GM21515 (cell line): ENCODE measurements around the gene REV3L.

Experiments
- ATAC-seq: cut with Tn5 transposase; IDR thresholded peaks from one replicate; pipeline ENCODE4 v1.9.1; 2021; ENCODE audit not compliant: unreplicated experiment

REV3L gene

DNA sequence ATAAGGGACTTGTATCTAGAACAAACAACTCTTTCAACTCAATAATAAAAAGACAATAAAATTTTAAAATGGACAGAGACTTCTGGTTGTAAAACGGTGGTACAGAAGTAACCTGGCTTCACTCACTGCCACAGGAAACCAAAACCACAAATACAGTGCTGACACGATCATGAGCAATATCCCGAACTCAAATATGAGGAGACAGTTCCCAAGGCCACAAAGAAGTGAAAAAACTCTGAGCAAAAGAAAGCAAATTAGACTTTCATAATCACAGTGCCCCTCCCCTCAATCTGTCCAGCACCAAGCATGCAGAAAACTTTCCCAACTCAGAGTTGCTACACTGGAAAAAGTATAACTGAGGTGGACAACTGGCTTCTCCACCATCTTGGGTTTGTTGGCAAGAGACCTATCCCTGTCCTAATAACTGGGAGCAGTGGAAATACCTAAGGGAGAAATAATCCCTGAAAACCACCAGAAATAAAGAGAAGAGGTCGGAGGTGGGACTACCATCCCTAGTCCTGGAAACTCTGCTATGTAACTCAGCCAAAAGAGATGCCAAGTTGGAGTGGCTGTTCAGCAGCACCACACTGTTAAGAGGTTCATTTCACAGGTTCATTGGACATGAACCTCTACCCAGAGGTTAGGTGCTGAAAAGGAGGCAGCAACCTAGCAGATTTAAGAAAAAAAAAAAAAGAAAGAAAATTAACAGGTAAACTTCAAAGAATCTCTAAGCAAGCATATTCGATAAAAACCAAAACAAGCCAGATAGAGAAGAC is 55.5 kb downstream of the REV3L start:
- peak; percentile 59 for ATAC-seq

- no peak for ATAC-seq
Measured at GRCh38 chr6:111423960-111424846, 58.8 kb downstream of the REV3L start.

GRCh38 chr6:111423055-111423633 is 59.9 kb downstream of the REV3L start:
- no peak for ATAC-seq

- ATAC-seq, result no peak
Measured at GRCh38 chr6:111418971-111419693, 63.9 kb downstream of the REV3L start.

DNA sequence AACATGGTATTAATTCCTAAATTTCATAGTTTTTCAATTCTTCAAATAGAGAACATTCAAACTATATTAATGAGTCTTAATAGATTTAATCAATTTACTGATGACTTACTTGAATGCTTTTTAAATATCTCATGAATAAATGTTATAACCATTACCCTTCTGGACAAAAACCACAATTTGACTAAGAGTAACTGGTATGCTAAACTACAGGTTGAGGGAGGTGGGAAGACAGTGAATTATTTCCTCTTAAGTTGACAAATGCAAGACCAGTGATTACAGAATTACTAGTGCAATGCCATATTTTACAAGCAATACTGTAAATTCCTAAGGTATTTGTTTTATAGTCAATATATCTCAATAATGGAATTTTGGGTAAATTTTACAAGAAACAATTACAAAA is 65.1 kb downstream of the REV3L start:
- no peak for ATAC-seq

DNA sequence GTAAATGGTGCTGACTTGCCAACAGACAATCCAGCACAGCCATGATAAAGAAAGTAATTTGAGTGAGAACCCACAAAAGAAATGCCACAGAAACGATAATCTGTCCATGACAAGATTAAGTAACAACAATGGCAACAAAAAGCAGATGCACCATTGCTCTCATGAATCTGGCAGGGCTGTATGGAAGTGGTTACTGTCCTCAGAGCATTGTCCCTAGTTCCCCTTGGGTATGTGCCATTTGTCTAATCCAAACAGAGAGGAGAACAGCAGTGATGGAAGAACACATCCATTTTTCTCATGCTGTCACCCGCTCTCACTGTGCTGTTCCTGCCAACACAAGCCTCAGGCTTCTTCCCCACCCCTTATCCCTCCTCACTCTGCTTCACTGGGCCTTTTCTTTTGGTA is 65.8 kb downstream of the REV3L start:
- no peak for ATAC-seq

DNA sequence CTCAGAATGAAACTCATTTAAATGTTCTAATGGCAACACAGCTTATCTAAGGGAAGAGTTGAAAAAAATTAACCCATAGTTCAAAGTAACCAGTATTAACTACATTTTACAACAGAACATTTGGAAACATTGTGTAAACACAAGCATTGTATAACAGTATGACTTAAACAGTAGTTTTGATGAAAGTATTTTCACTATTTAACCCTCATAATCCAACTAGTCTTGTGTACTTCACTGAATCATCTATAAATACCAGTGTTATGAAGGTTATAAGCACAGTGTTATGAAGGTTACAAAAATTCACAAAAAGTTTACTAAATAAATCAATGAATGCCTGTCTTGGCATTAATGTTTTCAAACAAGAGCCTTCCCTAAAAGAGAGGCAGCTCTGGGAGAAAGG is 66.5 kb downstream of the REV3L start:
- no peak for ATAC-seq

DNA sequence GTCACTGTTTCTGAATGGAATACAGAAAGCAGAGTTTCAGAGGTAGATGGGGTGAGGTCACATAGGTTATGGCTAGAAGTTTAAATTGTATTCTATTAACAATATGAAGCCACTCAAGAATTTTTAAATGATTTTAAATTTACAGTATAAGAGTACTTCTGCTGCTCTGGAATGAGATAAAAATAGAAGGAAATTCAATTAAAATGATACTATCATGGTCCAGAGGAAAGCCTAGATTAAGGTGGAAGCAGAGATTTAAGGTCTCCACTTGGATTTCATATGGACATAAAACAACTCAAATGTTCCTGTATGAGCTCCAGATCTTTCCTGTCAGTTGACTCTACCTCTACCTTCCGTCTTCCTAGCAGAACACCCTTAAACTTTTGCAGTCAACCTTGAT is 68.6 kb downstream of the REV3L start:
- no peak for ATAC-seq

- ATAC-seq, result peak; percentile 60
Measured at GRCh38 chr6:111411978-111412566, 70.9 kb downstream of the REV3L start.

- no peak for ATAC-seq
Measured at GRCh38 chr6:111411046-111411445, 72.0 kb downstream of the REV3L start.

- no peak for ATAC-seq
Measured at GRCh38 chr6:111410371-111410770, 72.6 kb downstream of the REV3L start.

DNA sequence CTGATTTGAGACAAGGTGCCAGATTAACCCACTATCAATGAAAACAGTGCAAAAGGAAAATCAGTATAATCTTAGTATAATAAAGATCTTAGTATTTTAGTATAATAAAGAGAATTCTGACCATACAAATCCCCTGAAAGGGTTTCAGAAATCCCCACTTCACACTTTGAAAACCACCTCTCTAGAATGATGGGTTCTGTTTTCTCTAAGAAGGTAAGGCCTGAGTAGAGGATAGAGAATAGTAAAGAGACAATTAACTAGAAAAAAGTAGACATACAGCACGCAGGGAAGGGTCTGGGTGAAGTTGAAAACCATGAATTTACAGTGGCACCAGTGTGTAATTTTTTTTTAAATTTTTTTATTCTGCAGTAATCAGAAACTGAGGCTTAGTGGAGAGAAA is 73.6 kb downstream of the REV3L start:
- no peak for ATAC-seq

- no peak for ATAC-seq
Measured at GRCh38 chr6:111407686-111408085, 75.3 kb downstream of the REV3L start.

- ATAC-seq, result peak; percentile 98
Measured at GRCh38 chr6:111406200-111406721, 76.8 kb downstream of the REV3L start.

- no peak for ATAC-seq
Measured at GRCh38 chr6:111403388-111403787, 79.6 kb downstream of the REV3L start.

- no peak for ATAC-seq
Measured at GRCh38 chr6:111399626-111400025, 83.4 kb downstream of the REV3L start.

GRCh38 chr6:111388681-111389080 is 94.3 kb downstream of the REV3L start:
- ATAC-seq, result no peak

DNA sequence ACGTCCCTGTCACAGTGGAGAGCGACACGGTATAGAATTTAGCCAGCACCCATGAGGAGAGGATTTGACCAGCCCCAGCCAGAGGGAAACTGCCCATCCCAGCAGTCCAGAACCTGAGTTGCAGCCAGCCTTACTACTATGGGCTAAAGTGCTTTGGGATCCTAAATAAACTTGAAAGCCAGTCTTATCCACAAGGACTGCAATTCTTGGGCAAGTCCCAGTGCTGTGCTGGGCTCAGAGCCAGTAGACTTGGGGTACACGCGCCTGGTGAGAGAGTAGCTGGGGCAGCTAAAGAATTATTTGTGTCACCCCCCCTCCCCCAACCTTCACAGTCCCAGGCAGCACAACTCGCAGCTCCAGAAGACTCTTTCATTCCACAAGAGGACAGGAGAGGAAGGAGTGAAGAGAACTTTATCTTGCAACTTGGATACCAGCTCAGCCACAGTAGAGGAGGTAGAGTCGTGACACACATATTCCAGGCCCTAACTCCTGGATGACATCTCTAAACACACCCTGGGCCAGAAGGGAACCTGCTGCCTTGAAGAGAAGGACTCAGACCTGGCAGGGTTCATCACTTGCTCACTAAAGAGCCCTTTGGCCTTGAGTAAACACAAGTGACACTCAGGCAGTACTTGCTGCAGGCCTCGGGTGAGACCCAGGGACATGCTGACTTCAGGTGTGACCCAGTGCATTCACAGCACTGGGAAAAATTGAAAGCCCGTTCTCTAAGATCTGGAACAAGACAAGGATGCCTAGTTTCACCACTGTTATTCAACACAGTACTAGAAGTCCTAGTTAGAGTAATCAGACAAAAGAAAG is 100.3 kb downstream of the REV3L start:
- ATAC-seq, result no peak

DNA sequence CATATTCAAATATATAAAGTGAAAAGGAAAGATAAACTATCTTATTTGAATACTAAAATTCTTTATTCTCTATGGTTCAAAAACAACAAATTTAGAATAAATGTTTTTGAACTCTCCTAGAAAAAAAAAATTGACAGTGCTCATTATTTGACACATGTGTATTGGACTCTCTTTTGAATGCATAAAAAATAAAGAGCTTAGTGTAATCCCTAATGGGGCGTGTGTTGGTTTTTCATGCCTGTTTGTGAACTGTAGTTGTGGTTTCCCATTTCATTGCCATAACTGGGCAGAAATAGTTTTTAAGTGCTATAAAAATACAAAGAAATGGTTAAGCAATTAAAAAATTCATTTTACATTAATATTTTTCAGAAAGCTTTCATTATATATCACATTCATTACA is 101.3 kb downstream of the REV3L start:
- no peak for ATAC-seq

DNA sequence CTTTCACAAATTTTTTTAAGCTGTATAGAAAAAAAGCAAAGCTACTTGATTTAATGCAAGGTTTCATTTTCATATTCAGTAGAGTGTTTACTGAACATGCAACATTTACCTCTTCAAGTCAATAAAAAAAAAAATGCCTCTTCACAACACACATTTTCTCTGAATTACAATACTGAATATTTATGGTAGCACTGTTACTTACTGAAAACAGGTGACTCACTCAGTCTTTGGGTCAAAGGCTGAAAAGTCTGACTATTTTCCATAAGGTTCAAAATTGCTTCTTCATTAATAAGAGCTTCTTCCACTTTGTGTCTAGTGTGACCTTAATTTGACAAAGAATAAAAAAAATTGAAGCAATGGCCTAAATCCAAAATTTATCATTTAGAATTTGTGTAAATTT is 101.9 kb downstream of the REV3L start:
- ATAC-seq, result no peak
